GM12891 (cell line): ENCODE measurements around the gene ZNF19.

ENCODE experiments used
- POLR2A ChIP-seq: IDR thresholded peaks from 2 replicates; pipeline ENCODE4 v1.6.1; 2011; ENCODE audit warnings: low read depth, low read length, control low read depth
- POLR2AphosphoS5 ChIP-seq: IDR thresholded peaks from 2 replicates; pipeline ENCODE4 v1.6.1; 2011; ENCODE audit warnings: low read depth, low read length, control low read depth
- SPI1 ChIP-seq: IDR thresholded peaks from 2 replicates; pipeline ENCODE4 v1.6.1; 2011; ENCODE audit warnings: low read depth, low read length, control low read depth
- TAF1 ChIP-seq: IDR thresholded peaks from 2 replicates; pipeline ENCODE4 v1.6.1; 2011; ENCODE audit warnings: low read depth, low read length, control low read depth

DNA sequence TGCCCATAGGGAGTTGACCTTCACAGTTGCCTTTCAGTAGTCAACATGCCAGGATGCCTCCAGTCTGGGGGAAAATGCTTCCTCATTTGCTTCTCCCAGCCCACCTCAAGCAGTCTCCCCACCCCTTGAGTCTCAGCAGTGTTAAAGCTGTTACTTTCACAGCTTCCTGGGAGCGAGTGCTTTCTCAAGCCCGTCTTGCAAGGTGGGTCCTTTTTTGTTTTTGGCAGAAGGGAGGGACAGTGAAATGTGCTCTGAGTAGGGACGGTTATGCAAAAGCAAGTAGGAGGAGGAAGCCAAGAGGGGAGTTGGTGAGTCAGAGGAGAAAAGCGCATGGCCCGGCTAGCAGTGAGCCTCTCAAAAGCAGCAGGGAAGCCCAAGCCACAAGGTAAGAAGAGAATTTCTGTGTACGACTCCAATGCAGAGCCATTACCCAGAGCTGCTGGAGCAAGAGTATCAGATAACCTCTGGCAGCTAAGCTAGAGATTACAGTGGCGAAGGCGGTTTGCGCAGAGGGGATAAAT is 37.0 kb upstream of the ZNF19 start, which contains the start of gene CHST4:
- TF ChIP-seq POLR2AphosphoS5 (no peak), TAF1 (no peak), POLR2A (no peak), SPI1 (no peak)
